Activated CD4-positive, CD25-positive, alpha-beta regulatory T cell treated with anti-CD3 and anti-CD28 coated beads, Interleukin-2, amount 50 U/mL, for 72 hours (primary cell): ENCODE data around the gene PPT2.

ENCODE experiments used
- DNase-seq: peaks from one replicate; pipeline ENCODE4 v3.0.0; 2021

Gene PPT2

GRCh38 chr6:32152769-32153563 lies 975 bp upstream of the PPT2 start:
- no peak for DNase-seq

GRCh38 chr6:32154514-32155161 lies 697 bp downstream of the PPT2 start:
- peak; percentile 57 for DNase-seq

GRCh38 chr6:32156891-32157290 lies 3.0 kb downstream of the PPT2 start:
- DNase-seq = no peak

- no peak for DNase-seq
Measured at GRCh38 chr6:32158052-32158451, 4.1 kb downstream of the PPT2 start.

- no peak for DNase-seq
Measured at GRCh38 chr6:32163559-32164258, 9.8 kb downstream of the PPT2 start.

- no peak for DNase-seq
Measured at GRCh38 chr6:32164295-32164694, 10.4 kb downstream of the PPT2 start, which contains the start of gene EGFL8. Gene EGFL8, plus strand, starts transcription at chr6:32164595. Its CDS starts 1,571 bp downstream, at chr6:32166166.

- DNase-seq = no peak
Measured at GRCh38 chr6:32166411-32167061, 12.6 kb downstream of the PPT2 start.

- no peak for DNase-seq
Measured at GRCh38 chr6:32167154-32167760, 13.3 kb downstream of the PPT2 start.

GRCh38 chr6:32167761-32168262 lies 13.9 kb downstream of the PPT2 start:
- no peak for DNase-seq

- no peak for DNase-seq
Measured at GRCh38 chr6:32168350-32168749, 14.4 kb downstream of the PPT2 start.

GRCh38 chr6:32168807-32169591 lies 15.1 kb downstream of the PPT2 start:
- no peak for DNase-seq

GRCh38 chr6:32170294-32170693 lies 16.4 kb downstream of the PPT2 start:
- DNase-seq = no peak

- DNase-seq = no peak
Measured at GRCh38 chr6:32171234-32171633, 17.3 kb downstream of the PPT2 start.

- DNase-seq = no peak
Measured at GRCh38 chr6:32173051-32173727, 19.2 kb downstream of the PPT2 start.

GRCh38 chr6:32174416-32174815 lies 20.5 kb downstream of the PPT2 start:
- DNase-seq = no peak

GRCh38 chr6:32175322-32175710 lies 21.4 kb downstream of the PPT2 start:
- DNase-seq = no peak

GRCh38 chr6:32175711-32176475 lies 22.0 kb downstream of the PPT2 start, which contains the start of gene AGPAT1:
Gene AGPAT1, minus strand, starts transcription at chr6:32176084. Its CDS starts 4,588 bp downstream, at chr6:32171496.
- peak; percentile 98 for DNase-seq

- DNase-seq = no peak
Measured at GRCh38 chr6:32176476-32177182, 22.7 kb downstream of the PPT2 start.

- DNase-seq = no peak
Measured at GRCh38 chr6:32177183-32177787, 23.3 kb downstream of the PPT2 start.
